NCI-H345 (cell line): Measurements from ENCODE around the gene ATG4C.
"Not testable (repeated sequence)": the region's sequence is repeated elsewhere in the genome, so short reads cannot be mapped to it uniquely, and the experiment has no call there.

Experiments used
- DNase-seq: peaks from one replicate; lab custom pipeline; 2025; lab: John Stamatoyannopoulos, UW

ATG4C gene

GRCh38 chr1:62774971-62775595 is 8.8 kb upstream of the ATG4C start:
- DNase-seq = no peak

- no peak for DNase-seq
Observed at GRCh38 chr1:62778208-62778607, 5.7 kb upstream of the ATG4C start.

- DNase-seq = no peak
Observed at GRCh38 chr1:62781841-62782543, 1.9 kb upstream of the ATG4C start.

- not testable (repeated sequence) for DNase-seq
Observed at GRCh38 chr1:62782544-62783212, 1.3 kb upstream of the ATG4C start.

GRCh38 chr1:62784509-62785365 is 805 bp downstream of the ATG4C start:
- DNase-seq = no peak

GRCh38 chr1:62790716-62791115 is 6.8 kb downstream of the ATG4C start:
- DNase-seq = no peak

GRCh38 chr1:62794053-62794452 is 10.1 kb downstream of the ATG4C start:
- DNase-seq = no peak

- DNase-seq = no peak
Observed at GRCh38 chr1:62796221-62796620, 12.3 kb downstream of the ATG4C start.

- no peak for DNase-seq
Observed at GRCh38 chr1:62799688-62800087, 15.8 kb downstream of the ATG4C start.

GRCh38 chr1:62800281-62800680 is 16.3 kb downstream of the ATG4C start:
- DNase-seq = no peak

- no peak for DNase-seq
Observed at GRCh38 chr1:62800825-62801306, 16.9 kb downstream of the ATG4C start.

GRCh38 chr1:62809788-62810187 is 25.9 kb downstream of the ATG4C start:
- DNase-seq = no peak

- DNase-seq = no peak
Observed at GRCh38 chr1:62810420-62811274, 26.7 kb downstream of the ATG4C start.

GRCh38 chr1:62823556-62823955 is 39.6 kb downstream of the ATG4C start:
- DNase-seq = no peak

- DNase-seq = no peak
Observed at GRCh38 chr1:62826901-62827300, 43.0 kb downstream of the ATG4C start.

GRCh38 chr1:62827786-62828185 is 43.9 kb downstream of the ATG4C start:
- DNase-seq = not testable (repeated sequence)

- no peak for DNase-seq
Observed at GRCh38 chr1:62832276-62832675, 48.3 kb downstream of the ATG4C start.

- no peak for DNase-seq
Observed at GRCh38 chr1:62833529-62833928, 49.6 kb downstream of the ATG4C start.

GRCh38 chr1:62834400-62834961 is 50.5 kb downstream of the ATG4C start:
- no peak for DNase-seq

GRCh38 chr1:62836856-62837540 is 53.1 kb downstream of the ATG4C start:
- no peak for DNase-seq
